Suprapubic skin (tissue), 4 donors: ENCODE results near the gene PCDH1. TPM values are rescaled to one million over a fixed set of nuclear protein-coding genes. Genes with fewer than 3 reads are reported as not detected.

Experiments
- DNase-seq, 2 donors: peaks; one replicate each; pipeline ENCODE4 v3.0.0-alpha.2; 2019; ENCODE audit warnings: low spot score in 2 of 2
- H3K27ac ChIP-seq: fragments of 200-600 bp; sonication (generic); one replicate; pipeline ENCODE4 v1.5.1; 2019
- H3K27me3 ChIP-seq: fragments of 200-600 bp; sonication (generic); one replicate; pipeline ENCODE4 v1.5.1; 2019
- H3K36me3 ChIP-seq: fragments of 200-600 bp; sonication (generic); one replicate; pipeline ENCODE4 v1.5.1; 2019
- H3K4me1 ChIP-seq: fragments of 200-600 bp; sonication (generic); one replicate; pipeline ENCODE4 v1.5.1; 2019
- H3K4me3 ChIP-seq: fragments of 200-600 bp; sonication (generic); one replicate; pipeline ENCODE4 v1.5.1; 2019; ENCODE audit warnings: mild to moderate bottlenecking
- H3K9me3 ChIP-seq: fragments of 200-600 bp; sonication (generic); one replicate; pipeline ENCODE4 v1.5.1; 2019
- CTCF ChIP-seq, 2 donors: fragments of 200-600 bp in 1 of 2; fragments of 450-650 bp in 1 of 2; sonication (generic) in 1 of 2; IDR thresholded peaks; one replicate each; pipeline ENCODE4 v1.5.1; 2016 to 2019; ENCODE audit warnings: antibody characterized with exemption in 2 of 2, mild to moderate bottlenecking in 1 of 2, moderate library complexity in 1 of 2
- EP300 ChIP-seq: sonication (generic); formaldehyde crosslinking; IDR thresholded peaks from one replicate; pipeline ENCODE4 v1.6.1; 2017; ENCODE audit warnings: antibody characterized with exemption
- POLR2A ChIP-seq, 2 donors: fragments of 450-650 bp; IDR thresholded peaks; one replicate each; pipeline ENCODE4 v1.6.1; 2017; ENCODE audit warnings: antibody characterized with exemption in 2 of 2, mild to moderate bottlenecking in 2 of 2, moderate library complexity in 2 of 2
- POLR2AphosphoS5 ChIP-seq, 3 donors: sonication (generic); formaldehyde crosslinking; IDR thresholded peaks; one replicate each; pipeline ENCODE4 v1.6.1; 2017; ENCODE audit warnings: antibody characterized with exemption in 3 of 3
- WGBS: methylation state at CpG from one replicate; pipeline ENCODE4 v1.1.5; 2018; 5-methylcytosine and 5-hydroxymethylcytosine counted together
- total RNA-seq, 4 donors: library from RNA; depleted of rRNA; stranded (reverse); fragments of >200 nt; gene quantifications; one replicate each; pipeline ENCODE4 v1.1.0, GENCODE V29; 2016

The PCDH1 gene
- total RNA-seq, 4 donors from 2014 or later, result 76.2 to 122 (median 89.5) TPM

- DNase-seq, result no peak
- TF ChIP-seq CTCF (IDR thresholded peaks at IDR 0.05) (no peak), EP300 (no peak), POLR2AphosphoS5 (IDR thresholded peaks at IDR 0.05) (no peak), POLR2A (IDR thresholded peaks at IDR 0.05) (no peak)
- peaks cover 9% of the 10 kb centered on the region for H3K27me3 ChIP-seq
- peak overlapping the region; percentile 64 for H3K27ac ChIP-seq
- H3K9me3 ChIP-seq, result no peaks in the 10 kb centered on the region
- H3K4me3 ChIP-seq, result no peak overlapping the region
- peaks cover 37% of the 10 kb centered on the region for H3K4me1 ChIP-seq
- no peaks in the 10 kb centered on the region for H3K36me3 ChIP-seq
- 39% methylated on average over 5 of the region's 5 CpGs for WGBS
Observed at GRCh38 chr5:141843156-141843927, 34.9 kb downstream of the PCDH1 start.

GRCh38 chr5:141841378-141842180 is 36.6 kb downstream of the PCDH1 start:
- 23% methylated on average over 10 of the region's 14 CpGs for WGBS
- Histone ChIP-seq H3K27ac (peak overlapping the region; percentile 64), H3K9me3 (no peaks in the 10 kb centered on the region), H3K27me3 (peaks cover 11% of the 10 kb centered on the region), H3K36me3 (no peaks in the 10 kb centered on the region), H3K4me1 (peaks cover 37% of the 10 kb centered on the region), H3K4me3 (no peak overlapping the region)
- no peak for DNase-seq
- TF ChIP-seq POLR2AphosphoS5 (IDR thresholded peaks at IDR 0.05), result no peak

GRCh38 chr5:141840826-141841360 is 37.3 kb downstream of the PCDH1 start:
- Histone ChIP-seq H3K27ac (peak overlapping the region; percentile 64), H3K36me3 (no peaks in the 10 kb centered on the region), H3K4me1 (peaks cover 34% of the 10 kb centered on the region)

GRCh38 chr5:141840280-141840812 is 37.9 kb downstream of the PCDH1 start:
- Histone ChIP-seq H3K36me3 (no peaks in the 10 kb centered on the region), H3K27me3 (peaks cover 11% of the 10 kb centered on the region), H3K4me3 (no peak overlapping the region), H3K9me3 (no peaks in the 10 kb centered on the region), H3K4me1 (peaks cover 39% of the 10 kb centered on the region), H3K27ac (no peak overlapping the region)
- no peak for TF ChIP-seq CTCF (IDR thresholded peaks at IDR 0.05)
- no peak for TF ChIP-seq POLR2A (IDR thresholded peaks at IDR 0.05)
- no peak for TF ChIP-seq POLR2AphosphoS5 (IDR thresholded peaks at IDR 0.05)
- no peak for TF ChIP-seq EP300
- WGBS, result 63% methylated on average over 3 of the region's 3 CpGs
- DNase-seq, result no peak

More at GRCh38 chr5:141840826-141841360, 37.3 kb downstream of the PCDH1 start:
- no peaks in the 10 kb centered on the region for H3K9me3 ChIP-seq
- H3K4me3 ChIP-seq, result no peak overlapping the region
- WGBS, result 61% methylated on average over 6 of the region's 6 CpGs
- DNase-seq, result no peak
- peaks cover 11% of the 10 kb centered on the region for H3K27me3 ChIP-seq
- no peak for TF ChIP-seq POLR2AphosphoS5 (IDR thresholded peaks at IDR 0.05)
- no peak for TF ChIP-seq EP300
- no peak for TF ChIP-seq POLR2A (IDR thresholded peaks at IDR 0.05)
- no peak for TF ChIP-seq CTCF (IDR thresholded peaks at IDR 0.05)

GRCh38 chr5:141839015-141839513 is 39.1 kb downstream of the PCDH1 start:
- no peak overlapping the region for H3K4me3 ChIP-seq
- H3K27ac ChIP-seq, result peak overlapping the region; percentile 10
- peaks cover 11% of the 10 kb centered on the region for H3K27me3 ChIP-seq
- H3K4me1 ChIP-seq, result peaks cover 43% of the 10 kb centered on the region
- 33% methylated on average over 11 of the region's 11 CpGs for WGBS
- no peaks in the 10 kb centered on the region for H3K36me3 ChIP-seq
- no peak for DNase-seq
- H3K9me3 ChIP-seq, result no peaks in the 10 kb centered on the region
- TF ChIP-seq EP300 (no peak), POLR2AphosphoS5 (IDR thresholded peaks at IDR 0.05) (no peak), CTCF (IDR thresholded peaks at IDR 0.05) (no peak), POLR2A (IDR thresholded peaks at IDR 0.05) (no peak)
